ENCODE data around the gene UBAC1. TPM values are rescaled to one million over a fixed set of nuclear protein-coding genes. Genes with fewer than 3 reads are reported as not detected.
"Not testable (repeated sequence)": the region's sequence is repeated elsewhere in the genome, so short reads cannot be mapped to it uniquely, and the experiment has no call there.

The UBAC1 gene
- total and polyA plus RNA-seq, 9 of the 15 experiments (the other 6 are each of a cell fraction or from before 2014, with no cell fraction given), result 94.0 to 399 (median 228) TPM

DNA sequence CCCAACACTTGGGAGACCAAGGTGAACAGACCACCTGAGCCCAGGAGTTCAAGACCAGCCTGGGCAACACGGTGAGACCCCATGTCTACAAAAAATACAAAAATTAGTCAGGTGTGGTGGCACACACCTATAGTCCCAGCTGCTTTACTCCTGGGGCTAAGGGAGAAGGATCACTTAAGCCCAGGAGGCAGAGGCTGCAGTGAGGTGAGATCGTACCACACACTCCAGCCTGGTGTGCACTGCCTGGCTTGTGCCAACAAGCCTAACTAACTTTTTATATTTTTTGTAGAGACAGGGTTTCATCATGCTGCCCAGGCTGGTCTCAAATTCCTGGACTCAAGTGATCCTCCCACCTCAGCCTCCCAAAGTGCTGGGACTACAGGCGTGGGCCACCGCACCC lies 10.3 kb downstream of the UBAC1 start (continued):
- TF ChIP-seq, protein P1, sequence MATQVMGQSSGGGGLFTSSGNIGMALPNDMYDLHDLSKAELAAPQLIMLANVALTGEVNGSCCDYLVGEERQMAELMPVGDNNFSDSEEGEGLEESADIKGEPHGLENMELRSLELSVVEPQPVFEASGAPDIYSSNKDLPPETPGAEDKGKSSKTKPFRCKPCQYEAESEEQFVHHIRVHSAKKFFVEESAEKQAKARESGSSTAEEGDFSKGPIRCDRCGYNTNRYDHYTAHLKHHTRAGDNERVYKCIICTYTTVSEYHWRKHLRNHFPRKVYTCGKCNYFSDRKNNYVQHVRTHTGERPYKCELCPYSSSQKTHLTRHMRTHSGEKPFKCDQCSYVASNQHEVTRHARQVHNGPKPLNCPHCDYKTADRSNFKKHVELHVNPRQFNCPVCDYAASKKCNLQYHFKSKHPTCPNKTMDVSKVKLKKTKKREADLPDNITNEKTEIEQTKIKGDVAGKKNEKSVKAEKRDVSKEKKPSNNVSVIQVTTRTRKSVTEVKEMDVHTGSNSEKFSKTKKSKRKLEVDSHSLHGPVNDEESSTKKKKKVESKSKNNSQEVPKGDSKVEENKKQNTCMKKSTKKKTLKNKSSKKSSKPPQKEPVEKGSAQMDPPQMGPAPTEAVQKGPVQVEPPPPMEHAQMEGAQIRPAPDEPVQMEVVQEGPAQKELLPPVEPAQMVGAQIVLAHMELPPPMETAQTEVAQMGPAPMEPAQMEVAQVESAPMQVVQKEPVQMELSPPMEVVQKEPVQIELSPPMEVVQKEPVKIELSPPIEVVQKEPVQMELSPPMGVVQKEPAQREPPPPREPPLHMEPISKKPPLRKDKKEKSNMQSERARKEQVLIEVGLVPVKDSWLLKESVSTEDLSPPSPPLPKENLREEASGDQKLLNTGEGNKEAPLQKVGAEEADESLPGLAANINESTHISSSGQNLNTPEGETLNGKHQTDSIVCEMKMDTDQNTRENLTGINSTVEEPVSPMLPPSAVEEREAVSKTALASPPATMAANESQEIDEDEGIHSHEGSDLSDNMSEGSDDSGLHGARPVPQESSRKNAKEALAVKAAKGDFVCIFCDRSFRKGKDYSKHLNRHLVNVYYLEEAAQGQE (IDR thresholded peaks at IDR 0.05; ENCODE audit: borderline replicate concordance), result not testable (repeated sequence)
- TF ChIP-seq, protein P1 (CRISPR knock-in tag; IDR thresholded peaks at IDR 0.05; ENCODE audit: low read depth), result peak; percentile 49; the same call in 1 of the 2 replicates
